ENCODE results near the gene PPP1R14C.

DNA sequence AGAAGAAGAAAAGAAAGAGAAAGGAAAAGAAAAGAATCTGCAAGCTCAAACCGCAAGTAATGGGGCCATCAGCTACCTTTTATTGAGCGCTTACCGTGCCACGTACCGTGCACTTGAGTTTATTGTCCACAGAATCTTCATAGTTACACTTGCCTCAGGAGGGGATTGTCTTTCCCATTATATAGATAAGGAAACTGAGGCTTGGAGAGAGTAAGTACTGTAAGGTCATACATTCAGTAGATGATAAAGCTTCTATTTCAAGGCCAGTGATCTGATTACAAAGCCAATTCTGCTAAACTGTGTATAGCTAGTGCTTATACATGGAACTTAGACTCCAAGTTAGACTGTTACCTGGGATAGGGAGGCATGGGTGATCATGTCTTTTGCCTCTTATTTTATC is 115.5 kb downstream of the PPP1R14C start:
- TF ChIP-seq CTCF (IDR thresholded peaks at IDR 0.05) (no peak), CBX2 (IDR thresholded peaks at IDR 0.05; ENCODE audit: borderline replicate concordance, low read depth) (no peak)
- TF ChIP-seq, protein P1, sequence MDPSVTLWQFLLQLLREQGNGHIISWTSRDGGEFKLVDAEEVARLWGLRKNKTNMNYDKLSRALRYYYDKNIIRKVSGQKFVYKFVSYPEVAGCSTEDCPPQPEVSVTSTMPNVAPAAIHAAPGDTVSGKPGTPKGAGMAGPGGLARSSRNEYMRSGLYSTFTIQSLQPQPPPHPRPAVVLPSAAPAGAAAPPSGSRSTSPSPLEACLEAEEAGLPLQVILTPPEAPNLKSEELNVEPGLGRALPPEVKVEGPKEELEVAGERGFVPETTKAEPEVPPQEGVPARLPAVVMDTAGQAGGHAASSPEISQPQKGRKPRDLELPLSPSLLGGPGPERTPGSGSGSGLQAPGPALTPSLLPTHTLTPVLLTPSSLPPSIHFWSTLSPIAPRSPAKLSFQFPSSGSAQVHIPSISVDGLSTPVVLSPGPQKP (IDR thresholded peaks at IDR 0.05; ENCODE audit: low read depth, low read length), result no peak
